ENCODE data around the gene CLCNKA.

Gene CLCNKA

DNA sequence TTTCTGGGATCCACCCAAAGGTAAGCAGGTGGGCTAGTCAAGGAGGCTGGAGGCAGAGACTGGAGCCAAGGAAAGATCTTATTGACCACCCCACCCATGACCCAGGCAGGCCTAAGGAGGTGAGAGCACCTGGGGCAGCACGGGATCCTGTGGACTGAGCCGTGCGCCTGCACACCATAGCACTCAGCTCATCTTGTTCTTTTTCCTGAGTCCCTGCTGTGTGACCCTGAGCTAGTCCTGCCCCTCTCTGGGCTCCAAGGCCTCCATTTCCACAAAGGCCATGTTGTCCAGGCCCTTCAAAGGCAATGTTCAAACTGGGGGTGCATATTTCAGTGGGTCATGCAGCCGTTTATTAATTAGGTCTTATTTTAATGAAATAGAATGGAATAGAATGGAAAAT lies 44.4 kb downstream of the CLCNKA start:
- TF ChIP-seq, protein P1, sequence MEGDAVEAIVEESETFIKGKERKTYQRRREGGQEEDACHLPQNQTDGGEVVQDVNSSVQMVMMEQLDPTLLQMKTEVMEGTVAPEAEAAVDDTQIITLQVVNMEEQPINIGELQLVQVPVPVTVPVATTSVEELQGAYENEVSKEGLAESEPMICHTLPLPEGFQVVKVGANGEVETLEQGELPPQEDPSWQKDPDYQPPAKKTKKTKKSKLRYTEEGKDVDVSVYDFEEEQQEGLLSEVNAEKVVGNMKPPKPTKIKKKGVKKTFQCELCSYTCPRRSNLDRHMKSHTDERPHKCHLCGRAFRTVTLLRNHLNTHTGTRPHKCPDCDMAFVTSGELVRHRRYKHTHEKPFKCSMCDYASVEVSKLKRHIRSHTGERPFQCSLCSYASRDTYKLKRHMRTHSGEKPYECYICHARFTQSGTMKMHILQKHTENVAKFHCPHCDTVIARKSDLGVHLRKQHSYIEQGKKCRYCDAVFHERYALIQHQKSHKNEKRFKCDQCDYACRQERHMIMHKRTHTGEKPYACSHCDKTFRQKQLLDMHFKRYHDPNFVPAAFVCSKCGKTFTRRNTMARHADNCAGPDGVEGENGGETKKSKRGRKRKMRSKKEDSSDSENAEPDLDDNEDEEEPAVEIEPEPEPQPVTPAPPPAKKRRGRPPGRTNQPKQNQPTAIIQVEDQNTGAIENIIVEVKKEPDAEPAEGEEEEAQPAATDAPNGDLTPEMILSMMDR (IDR thresholded peaks at IDR 0.05; ENCODE audit: low read depth, low read length): no peak
- TF ChIP-seq EZH2phosphoT487 (IDR thresholded peaks at IDR 0.05; ENCODE audit: low read depth): no peak
- Histone ChIP-seq H3K4me2 (ENCODE audit: low read length) (no peak overlapping the region), H3K27ac (ENCODE audit: low read length) (no peak overlapping the region), H2AFZ (ENCODE audit: low read depth, low read length) (no peak overlapping the region), H3K27me3 (ENCODE audit: low read depth, low read length) (peaks cover 21% of the 10 kb centered on the region; the same call in 1 of the 2 replicates), H3K4me1 (ENCODE audit: low read length) (no peaks in the 10 kb centered on the region), H3K36me3 (replicated peaks; ENCODE audit: low read depth, low read length) (no peaks in the 10 kb centered on the region), H3K9me3 (ENCODE audit: insufficient read depth, low read length) (no peaks in the 10 kb centered on the region), H4K20me1 (ENCODE audit: insufficient read depth, low read length) (no peaks in the 10 kb centered on the region), H3K9ac (ENCODE audit: low read length) (no peak overlapping the region), H3K4me3 (ENCODE audit: low read length) (no peak overlapping the region), H3K79me2 (ENCODE audit: low read length) (no peaks in the 10 kb centered on the region)

DNA sequence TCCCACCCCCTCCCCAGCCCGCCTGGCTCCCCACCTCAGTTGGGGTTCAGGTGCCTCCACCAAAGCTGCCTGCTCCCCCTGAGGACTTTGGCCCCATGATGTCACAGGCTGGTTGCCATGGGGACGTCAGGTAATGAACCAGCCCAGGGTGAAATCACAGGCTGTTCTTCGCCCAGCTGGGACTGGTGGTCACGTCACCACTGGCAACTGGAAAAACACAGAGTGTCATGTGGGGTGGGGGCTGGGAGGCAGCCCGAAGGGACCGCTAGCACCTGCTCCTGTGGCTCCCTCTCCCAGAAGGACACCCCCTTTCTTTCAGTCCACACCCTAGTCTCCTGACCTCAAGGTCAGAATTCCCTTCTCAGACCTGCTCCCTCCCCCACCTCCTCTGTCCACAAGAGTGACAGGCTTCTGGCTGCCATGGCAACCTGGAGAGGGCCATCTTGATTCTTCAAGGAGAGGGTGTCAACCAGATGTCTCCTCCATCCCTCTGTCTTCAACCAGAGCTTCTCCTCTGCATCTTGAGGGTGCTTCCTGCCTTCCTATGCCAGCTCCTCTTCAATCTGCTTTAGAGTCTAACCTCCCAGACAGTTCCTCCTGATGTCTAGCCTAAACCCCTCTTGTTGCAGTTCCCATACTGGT lies 45.4 kb downstream of the CLCNKA start:
- Histone ChIP-seq H3K4me3 (ENCODE audit: low read length) (no peak overlapping the region), H3K4me2 (ENCODE audit: low read length) (no peak overlapping the region), H3K9me3 (ENCODE audit: insufficient read depth, low read length) (no peaks in the 10 kb centered on the region), H3K27me3 (ENCODE audit: low read depth, low read length) (peaks cover 21% of the 10 kb centered on the region; the same call in 1 of the 2 replicates), H3K36me3 (replicated peaks; ENCODE audit: low read depth, low read length) (no peaks in the 10 kb centered on the region), H3K27ac (ENCODE audit: low read length) (no peak overlapping the region), H2AFZ (ENCODE audit: low read depth, low read length) (no peak overlapping the region), H3K9ac (ENCODE audit: low read length) (no peak overlapping the region), H3K79me2 (ENCODE audit: low read length) (no peaks in the 10 kb centered on the region), H4K20me1 (ENCODE audit: insufficient read depth, low read length) (no peaks in the 10 kb centered on the region), H3K4me1 (ENCODE audit: low read length) (no peaks in the 10 kb centered on the region)
- TF ChIP-seq EZH2phosphoT487 (IDR thresholded peaks at IDR 0.05; ENCODE audit: low read depth): no peak
- TF ChIP-seq, protein P1 (IDR thresholded peaks at IDR 0.05; ENCODE audit: low read depth, low read length): no peak

GRCh38 chr1:16067933-16068332 lies 46.1 kb downstream of the CLCNKA start:
- Histone ChIP-seq H3K27ac (ENCODE audit: low read length) (no peak overlapping the region), H3K4me2 (ENCODE audit: low read length) (no peak overlapping the region), H4K20me1 (ENCODE audit: insufficient read depth, low read length) (no peaks in the 10 kb centered on the region), H3K27me3 (ENCODE audit: low read depth, low read length) (peaks cover 21% of the 10 kb centered on the region; the same call in 1 of the 2 replicates), H3K4me1 (ENCODE audit: low read length) (no peaks in the 10 kb centered on the region), H3K9ac (ENCODE audit: low read length) (no peak overlapping the region), H2AFZ (ENCODE audit: low read depth, low read length) (no peak overlapping the region), H3K4me3 (ENCODE audit: low read length) (no peak overlapping the region), H3K9me3 (ENCODE audit: insufficient read depth, low read length) (no peaks in the 10 kb centered on the region), H3K79me2 (ENCODE audit: low read length) (no peaks in the 10 kb centered on the region), H3K36me3 (replicated peaks; ENCODE audit: low read depth, low read length) (no peaks in the 10 kb centered on the region)
- TF ChIP-seq, protein P1 (IDR thresholded peaks at IDR 0.05; ENCODE audit: low read depth, low read length): no peak
- TF ChIP-seq EZH2phosphoT487 (IDR thresholded peaks at IDR 0.05; ENCODE audit: low read depth): no peak

GRCh38 chr1:16068356-16069270 lies 46.8 kb downstream of the CLCNKA start:
- no peak overlapping the region for H3K27ac ChIP-seq (ENCODE audit: low read length)

More at GRCh38 chr1:16068356-16069270, 46.8 kb downstream of the CLCNKA start:
- no peaks in the 10 kb centered on the region for H3K9me3 ChIP-seq (ENCODE audit: insufficient read depth, low read length)
- TF ChIP-seq, protein P1 (IDR thresholded peaks at IDR 0.05; ENCODE audit: low read depth, low read length): no peak
- TF ChIP-seq EZH2phosphoT487 (IDR thresholded peaks at IDR 0.05; ENCODE audit: low read depth): no peak
- no peak overlapping the region for H3K4me3 ChIP-seq (ENCODE audit: low read length)
- no peak overlapping the region for H3K4me2 ChIP-seq (ENCODE audit: low read length)
- H3K36me3 ChIP-seq (replicated peaks; ENCODE audit: low read depth, low read length): no peaks in the 10 kb centered on the region
- H3K9ac ChIP-seq (ENCODE audit: low read length): no peak overlapping the region
- no peaks in the 10 kb centered on the region for H4K20me1 ChIP-seq (ENCODE audit: insufficient read depth, low read length)
- H3K27me3 ChIP-seq (ENCODE audit: low read depth, low read length): peaks cover 21% of the 10 kb centered on the region; the same call in 1 of the 2 replicates
- no peaks in the 10 kb centered on the region for H3K4me1 ChIP-seq (ENCODE audit: low read length)
- no peaks in the 10 kb centered on the region for H3K79me2 ChIP-seq (ENCODE audit: low read length)
- no peak overlapping the region for H2AFZ ChIP-seq (ENCODE audit: low read depth, low read length)

Data from OCI-LY3 (cell line).